ENCODE results near the gene PLPPR1.

- no peak for TF ChIP-seq CTCF (IDR thresholded peaks at IDR 0.05)
- no peak for TF ChIP-seq POLR2A (IDR thresholded peaks at IDR 0.05)
- TF ChIP-seq EP300 (IDR thresholded peaks at IDR 0.05; ENCODE audit: low read depth): no peak
- no peak for TF ChIP-seq POLR2AphosphoS5 (IDR thresholded peaks at IDR 0.05)
Observed at GRCh38 chr9:101065930-101066329, 37.4 kb downstream of the PLPPR1 start.

Measured in transverse colon (tissue), 4 donors.